HepG2 (cell line): Measurements from ENCODE around the gene FAM131C. TPM values are rescaled to one million over a fixed set of nuclear protein-coding genes. Genes with fewer than 3 reads are reported as not detected.

Experiments
- ATF7 ChIP-seq, 2 experiments: fragments of 450-650 bp in 1 of 2; sonication (generic) in 1 of 2; formaldehyde crosslinking in 1 of 2; IDR thresholded peaks; 2 replicates each; pipeline versions ENCODE4 v1.4.0 to v1.6.1; 2016 to 2020; ENCODE audit warnings: antibody characterized with exemption in 1 of 2, mild to moderate bottlenecking in 1 of 2, missing genetic modification reagents in 1 of 2
- CENPX ChIP-seq: sonication (generic); formaldehyde crosslinking; IDR thresholded peaks from 2 replicates; pipeline ENCODE4 v1.9.0; 2021; ENCODE audit warnings: mild to moderate bottlenecking, missing genetic modification reagents, moderate library complexity
- DDIT3 ChIP-seq: sonication (generic); formaldehyde crosslinking; IDR thresholded peaks from 2 replicates; pipeline ENCODE4 v1.4.0; 2020; ENCODE audit warnings: mild to moderate bottlenecking, missing genetic modification reagents
- FOSL1 ChIP-seq: sonication (generic); formaldehyde crosslinking; IDR thresholded peaks from 2 replicates; pipeline ENCODE4 v1.9.0; 2021; ENCODE audit warnings: missing genetic modification reagents, borderline replicate concordance
- HMG20B ChIP-seq: conservative IDR thresholded peaks from 2 replicates; pipeline ENCODE4 v1.6.1; 2016; ENCODE audit warnings: missing genetic modification reagents, missing compliant biosample characterization
- KLF16 ChIP-seq, 2 experiments: sonication (generic) in 1 of 2; formaldehyde crosslinking in 1 of 2; IDR thresholded peaks; 2 replicates each; pipeline versions ENCODE4 v1.6.1 to v1.8.0; 2016 to 2023; ENCODE audit warnings: missing genetic modification reagents in 2 of 2, missing compliant biosample characterization in 1 of 2
- MTA1 ChIP-seq: sonication (generic); formaldehyde crosslinking; IDR thresholded peaks from 2 replicates; pipeline ENCODE4 v1.4.0; 2020; ENCODE audit warnings: missing genetic modification reagents, mild to moderate bottlenecking, borderline replicate concordance
- NFE2L2 ChIP-seq: fragments of 150-350 bp; IDR thresholded peaks from 2 replicates; pipeline ENCODE4 v1.6.1; 2014; ENCODE audit warnings: low read length
- NR2F2 ChIP-seq: IDR thresholded peaks from 2 replicates; pipeline ENCODE4 v1.6.1; 2012; ENCODE audit warnings: low read depth, inconsistent platforms, borderline replicate concordance
- PHF21A ChIP-seq: sonication (generic); formaldehyde crosslinking; IDR thresholded peaks from 2 replicates; pipeline ENCODE4 v1.5.0; 2020; ENCODE audit warnings: mild to moderate bottlenecking, missing genetic modification reagents
- TEF ChIP-seq: sonication (generic); formaldehyde crosslinking; IDR thresholded peaks from 2 replicates; pipeline ENCODE4 v1.5.0; 2020; ENCODE audit warnings: missing genetic modification reagents
- TRIM24 ChIP-seq: sonication (generic); formaldehyde crosslinking; IDR thresholded peaks from 2 replicates; pipeline ENCODE4 v1.8.0; 2022; ENCODE audit warnings: mild to moderate bottlenecking, missing genetic modification reagents
- ZMYM4 ChIP-seq: sonication (generic); formaldehyde crosslinking; IDR thresholded peaks from 2 replicates; pipeline ENCODE4 v1.8.1; 2023; ENCODE audit warnings: mild to moderate bottlenecking, missing genetic modification reagents
- ZNF10 ChIP-seq: sonication (generic); formaldehyde crosslinking; IDR thresholded peaks from 2 replicates; pipeline ENCODE4 v1.4.0; 2020; ENCODE audit warnings: mild to moderate bottlenecking, low read depth, missing genetic modification reagents, borderline replicate concordance
- polyA plus RNA-seq, 8 experiments: library from polyadenylated mRNA; depleted of rRNA in 3 of 8; stranded (reverse) in 7 of 8; unstranded in 1 of 8; fragments of >200 nt; fragmentation: Illumina TruSeq in 4 of 8; extraction: Trizol in 4 of 8; gene quantifications; 2 replicates each; pipeline versions ENCODE4 v1.2.1 to v1.2.3, GENCODE V29; 2011 to 2016; ENCODE audit warnings: low read depth in 4 of 8, missing spikeins in 1 of 8, mixed read lengths in 1 of 8; ENCODE audit not compliant: insufficient read depth in 1 of 8
- total RNA-seq, 5 experiments: library from RNA; depleted of rRNA; stranded (reverse); fragments of >200 nt; fragmentation: Illumina TruSeq; extraction: Trizol; gene quantifications; 2 replicates each; pipeline ENCODE4 v1.2.3, GENCODE V29; 2016; ENCODE audit warnings: low read depth in 1 of 5
- TF ChIP-seq, protein P1 (sequence below): sonication (generic); formaldehyde crosslinking; IDR thresholded peaks from 2 replicates; pipeline ENCODE4 v1.4.0; 2020; ENCODE audit warnings: low read depth, mild to moderate bottlenecking, missing genetic modification reagents
- TF ChIP-seq, protein P2 (sequence below): sonication (generic); formaldehyde crosslinking; IDR thresholded peaks from 2 replicates; pipeline ENCODE4 v1.4.0; 2020; ENCODE audit warnings: mild to moderate bottlenecking, missing genetic modification reagents
- TF ChIP-seq, protein P3 (sequence below): sonication (generic); formaldehyde crosslinking; IDR thresholded peaks from 2 replicates; pipeline ENCODE4 v1.8.0; 2022; ENCODE audit warnings: low read depth, missing genetic modification reagents
- TF ChIP-seq, protein P4 (sequence below): sonication (generic); formaldehyde crosslinking; IDR thresholded peaks from 2 replicates; pipeline ENCODE4 v1.8.1; 2022; ENCODE audit warnings: low read depth, mild to moderate bottlenecking, missing genetic modification reagents
- TF ChIP-seq, protein P5 (sequence below): IDR thresholded peaks from 2 replicates; pipeline ENCODE4 v1.4.0; 2020; ENCODE audit warnings: mild to moderate bottlenecking, missing genetic modification reagents

Gene FAM131C
- total and polyA plus RNA-seq, 2 of the 13 experiments (the other 11 are each of a cell fraction or from before 2014, with no cell fraction given): 0.07 TPM; not detected in 1

GRCh38 chr1:16038620-16038912 lies 34.9 kb downstream of the FAM131C start (continued):
- no peak for TF ChIP-seq CENPX
- TF ChIP-seq, protein P1, sequence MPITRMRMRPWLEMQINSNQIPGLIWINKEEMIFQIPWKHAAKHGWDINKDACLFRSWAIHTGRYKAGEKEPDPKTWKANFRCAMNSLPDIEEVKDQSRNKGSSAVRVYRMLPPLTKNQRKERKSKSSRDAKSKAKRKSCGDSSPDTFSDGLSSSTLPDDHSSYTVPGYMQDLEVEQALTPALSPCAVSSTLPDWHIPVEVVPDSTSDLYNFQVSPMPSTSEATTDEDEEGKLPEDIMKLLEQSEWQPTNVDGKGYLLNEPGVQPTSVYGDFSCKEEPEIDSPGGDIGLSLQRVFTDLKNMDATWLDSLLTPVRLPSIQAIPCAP (CRISPR knock-in tag): no peak
- no peak for TF ChIP-seq ZNF10 (CRISPR knock-in tag)
- no peak for TF ChIP-seq NR2F2
- no peak for TF ChIP-seq ZMYM4
- no peak for TF ChIP-seq MTA1 (CRISPR knock-in tag)
- TF ChIP-seq TEF: no peak
- no peak for TF ChIP-seq KLF16 (CRISPR knock-in tag; IDR thresholded peaks at IDR 0.05)
- TF ChIP-seq, protein P2, sequence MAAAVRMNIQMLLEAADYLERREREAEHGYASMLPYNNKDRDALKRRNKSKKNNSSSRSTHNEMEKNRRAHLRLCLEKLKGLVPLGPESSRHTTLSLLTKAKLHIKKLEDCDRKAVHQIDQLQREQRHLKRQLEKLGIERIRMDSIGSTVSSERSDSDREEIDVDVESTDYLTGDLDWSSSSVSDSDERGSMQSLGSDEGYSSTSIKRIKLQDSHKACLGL: no peak
- TF ChIP-seq TRIM24: no peak
- no peak for TF ChIP-seq ATF7 (IDR thresholded peaks at IDR 0.05)
- TF ChIP-seq ATF7 (CRISPR knock-in tag; IDR thresholded peaks at IDR 0.05): no peak
- TF ChIP-seq, protein P3, sequence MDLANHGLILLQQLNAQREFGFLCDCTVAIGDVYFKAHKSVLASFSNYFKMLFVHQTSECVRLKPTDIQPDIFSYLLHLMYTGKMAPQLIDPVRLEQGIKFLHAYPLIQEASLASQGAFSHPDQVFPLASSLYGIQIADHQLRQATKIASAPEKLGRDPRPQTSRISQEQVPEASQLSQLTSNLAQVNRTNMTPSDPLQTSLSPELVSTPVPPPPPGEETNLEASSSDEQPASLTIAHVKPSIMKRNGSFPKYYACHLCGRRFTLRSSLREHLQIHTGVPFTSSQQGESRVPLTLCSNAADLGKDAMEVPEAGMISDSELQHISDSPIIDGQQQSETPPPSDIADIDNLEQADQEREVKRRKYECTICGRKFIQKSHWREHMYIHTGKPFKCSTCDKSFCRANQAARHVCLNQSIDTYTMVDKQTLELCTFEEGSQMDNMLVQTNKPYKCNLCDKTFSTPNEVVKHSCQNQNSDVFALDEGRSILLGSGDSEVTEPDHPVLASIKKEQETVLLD: no peak
- 0 out of 2 replicates have a peak, but pooled peaks have one; percentile 18 for TF ChIP-seq PHF21A
- no peak for TF ChIP-seq DDIT3 (CRISPR knock-in tag)
- TF ChIP-seq NFE2L2: peak; percentile 26; the same call in 1 of the 2 replicates
- TF ChIP-seq, protein P4, sequence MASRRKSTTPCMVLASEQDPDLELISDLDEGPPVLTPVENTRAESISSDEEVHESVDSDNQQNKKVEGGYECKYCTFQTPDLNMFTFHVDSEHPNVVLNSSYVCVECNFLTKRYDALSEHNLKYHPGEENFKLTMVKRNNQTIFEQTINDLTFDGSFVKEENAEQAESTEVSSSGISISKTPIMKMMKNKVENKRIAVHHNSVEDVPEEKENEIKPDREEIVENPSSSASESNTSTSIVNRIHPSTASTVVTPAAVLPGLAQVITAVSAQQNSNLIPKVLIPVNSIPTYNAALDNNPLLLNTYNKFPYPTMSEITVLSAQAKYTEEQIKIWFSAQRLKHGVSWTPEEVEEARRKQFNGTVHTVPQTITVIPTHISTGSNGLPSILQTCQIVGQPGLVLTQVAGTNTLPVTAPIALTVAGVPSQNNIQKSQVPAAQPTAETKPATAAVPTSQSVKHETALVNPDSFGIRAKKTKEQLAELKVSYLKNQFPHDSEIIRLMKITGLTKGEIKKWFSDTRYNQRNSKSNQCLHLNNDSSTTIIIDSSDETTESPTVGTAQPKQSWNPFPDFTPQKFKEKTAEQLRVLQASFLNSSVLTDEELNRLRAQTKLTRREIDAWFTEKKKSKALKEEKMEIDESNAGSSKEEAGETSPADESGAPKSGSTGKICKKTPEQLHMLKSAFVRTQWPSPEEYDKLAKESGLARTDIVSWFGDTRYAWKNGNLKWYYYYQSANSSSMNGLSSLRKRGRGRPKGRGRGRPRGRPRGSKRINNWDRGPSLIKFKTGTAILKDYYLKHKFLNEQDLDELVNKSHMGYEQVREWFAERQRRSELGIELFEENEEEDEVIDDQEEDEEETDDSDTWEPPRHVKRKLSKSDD (CRISPR knock-in tag): no peak
- no peak for TF ChIP-seq HMG20B (CRISPR knock-in tag)
- TF ChIP-seq FOSL1 (CRISPR knock-in tag): no peak
- TF ChIP-seq, protein P5, sequence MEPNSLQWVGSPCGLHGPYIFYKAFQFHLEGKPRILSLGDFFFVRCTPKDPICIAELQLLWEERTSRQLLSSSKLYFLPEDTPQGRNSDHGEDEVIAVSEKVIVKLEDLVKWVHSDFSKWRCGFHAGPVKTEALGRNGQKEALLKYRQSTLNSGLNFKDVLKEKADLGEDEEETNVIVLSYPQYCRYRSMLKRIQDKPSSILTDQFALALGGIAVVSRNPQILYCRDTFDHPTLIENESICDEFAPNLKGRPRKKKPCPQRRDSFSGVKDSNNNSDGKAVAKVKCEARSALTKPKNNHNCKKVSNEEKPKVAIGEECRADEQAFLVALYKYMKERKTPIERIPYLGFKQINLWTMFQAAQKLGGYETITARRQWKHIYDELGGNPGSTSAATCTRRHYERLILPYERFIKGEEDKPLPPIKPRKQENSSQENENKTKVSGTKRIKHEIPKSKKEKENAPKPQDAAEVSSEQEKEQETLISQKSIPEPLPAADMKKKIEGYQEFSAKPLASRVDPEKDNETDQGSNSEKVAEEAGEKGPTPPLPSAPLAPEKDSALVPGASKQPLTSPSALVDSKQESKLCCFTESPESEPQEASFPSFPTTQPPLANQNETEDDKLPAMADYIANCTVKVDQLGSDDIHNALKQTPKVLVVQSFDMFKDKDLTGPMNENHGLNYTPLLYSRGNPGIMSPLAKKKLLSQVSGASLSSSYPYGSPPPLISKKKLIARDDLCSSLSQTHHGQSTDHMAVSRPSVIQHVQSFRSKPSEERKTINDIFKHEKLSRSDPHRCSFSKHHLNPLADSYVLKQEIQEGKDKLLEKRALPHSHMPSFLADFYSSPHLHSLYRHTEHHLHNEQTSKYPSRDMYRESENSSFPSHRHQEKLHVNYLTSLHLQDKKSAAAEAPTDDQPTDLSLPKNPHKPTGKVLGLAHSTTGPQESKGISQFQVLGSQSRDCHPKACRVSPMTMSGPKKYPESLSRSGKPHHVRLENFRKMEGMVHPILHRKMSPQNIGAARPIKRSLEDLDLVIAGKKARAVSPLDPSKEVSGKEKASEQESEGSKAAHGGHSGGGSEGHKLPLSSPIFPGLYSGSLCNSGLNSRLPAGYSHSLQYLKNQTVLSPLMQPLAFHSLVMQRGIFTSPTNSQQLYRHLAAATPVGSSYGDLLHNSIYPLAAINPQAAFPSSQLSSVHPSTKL (CRISPR knock-in tag): peak; percentile 30; the same call in 1 of the 2 replicates
